Measurements from ENCODE around the gene RIMBP3B.
"Not testable (repeated sequence)": the region's sequence is repeated elsewhere in the genome, so short reads cannot be mapped to it uniquely, and the experiment has no call there.

- TF ChIP-seq, protein P1, sequence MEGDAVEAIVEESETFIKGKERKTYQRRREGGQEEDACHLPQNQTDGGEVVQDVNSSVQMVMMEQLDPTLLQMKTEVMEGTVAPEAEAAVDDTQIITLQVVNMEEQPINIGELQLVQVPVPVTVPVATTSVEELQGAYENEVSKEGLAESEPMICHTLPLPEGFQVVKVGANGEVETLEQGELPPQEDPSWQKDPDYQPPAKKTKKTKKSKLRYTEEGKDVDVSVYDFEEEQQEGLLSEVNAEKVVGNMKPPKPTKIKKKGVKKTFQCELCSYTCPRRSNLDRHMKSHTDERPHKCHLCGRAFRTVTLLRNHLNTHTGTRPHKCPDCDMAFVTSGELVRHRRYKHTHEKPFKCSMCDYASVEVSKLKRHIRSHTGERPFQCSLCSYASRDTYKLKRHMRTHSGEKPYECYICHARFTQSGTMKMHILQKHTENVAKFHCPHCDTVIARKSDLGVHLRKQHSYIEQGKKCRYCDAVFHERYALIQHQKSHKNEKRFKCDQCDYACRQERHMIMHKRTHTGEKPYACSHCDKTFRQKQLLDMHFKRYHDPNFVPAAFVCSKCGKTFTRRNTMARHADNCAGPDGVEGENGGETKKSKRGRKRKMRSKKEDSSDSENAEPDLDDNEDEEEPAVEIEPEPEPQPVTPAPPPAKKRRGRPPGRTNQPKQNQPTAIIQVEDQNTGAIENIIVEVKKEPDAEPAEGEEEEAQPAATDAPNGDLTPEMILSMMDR (IDR thresholded peaks at IDR 0.05; ENCODE audit: low read depth, low read length): not testable (repeated sequence)
- not testable (repeated sequence) for TF ChIP-seq EZH2phosphoT487 (IDR thresholded peaks at IDR 0.05; ENCODE audit: low read depth)
Measured at GRCh38 chr22:21438013-21438412, 54.5 kb downstream of the RIMBP3B start.
